Lower leg skin (tissue), 4 donors: ENCODE measurements around the gene IPO11. TPM values are rescaled to one million over a fixed set of nuclear protein-coding genes. Genes with fewer than 3 reads are reported as not detected.

Experiments
- DNase-seq, 2 donors: peaks; one replicate each; pipeline ENCODE4 v3.0.0-alpha.2; 2019; ENCODE audit warnings: low spot score in 2 of 2
- H3K4me3 ChIP-seq: fragments of 200-600 bp; sonication (generic); 2 replicates; pipeline ENCODE4 v1.5.1; 2017; ENCODE audit warnings: mild to moderate bottlenecking, low read depth; ENCODE audit not compliant: poor library complexity, severe bottlenecking
- CTCF ChIP-seq, 3 donors: fragments of 450-650 bp; IDR thresholded peaks; one replicate each; pipeline ENCODE4 v1.5.1; 2016; ENCODE audit warnings: antibody characterized with exemption in 3 of 3, mild to moderate bottlenecking in 3 of 3, moderate library complexity in 2 of 3
- POLR2A ChIP-seq, 2 donors: fragments of 450-650 bp; IDR thresholded peaks; one replicate each; pipeline ENCODE4 v1.6.1; 2016 to 2017; ENCODE audit warnings: antibody characterized with exemption in 2 of 2, mild to moderate bottlenecking in 1 of 2, moderate library complexity in 1 of 2
- WGBS, 2 donors: methylation state at CpG; one replicate each; pipeline ENCODE4 v1.1.5; 2018; 5-methylcytosine and 5-hydroxymethylcytosine counted together
- intact Hi-C: fragments of 100-400 bp; cut with DNase I; formaldehyde crosslinking; loops from one replicate; pipeline ENCODE4 v1.15.0; 2023; ENCODE audit warnings: low total_unique reads
- total RNA-seq, 4 donors: library from RNA; depleted of rRNA; stranded (reverse); fragments of >200 nt; gene quantifications; one replicate each; pipeline ENCODE4 v1.1.0, GENCODE V29; 2016

Gene IPO11
- total RNA-seq, 4 donors from 2014 or later: 12.9 to 21.8 (median 15.2) TPM

- WGBS, 2 donors: 97 to 98% methylated on average over 4 of the region's 4 CpGs
- H3K4me3 ChIP-seq: no peak overlapping the region
- no peak for DNase-seq
- TF ChIP-seq CTCF (IDR thresholded peaks at IDR 0.05): no peak
- no peak for TF ChIP-seq POLR2A (IDR thresholded peaks at IDR 0.05)
- intact Hi-C loops: no loop called here
These were observed 176.1 kb downstream of the IPO11 start for GRCh38 chr5:62588668-62589067.

GRCh38 chr5:62589504-62589903 is 176.9 kb downstream of the IPO11 start:
- DNase-seq: no peak
- intact Hi-C loops: no loop called here
- TF ChIP-seq CTCF (IDR thresholded peaks at IDR 0.05) (no peak), POLR2A (IDR thresholded peaks at IDR 0.05) (no peak)
- no peak overlapping the region for H3K4me3 ChIP-seq
- WGBS, 2 donors: 100% methylated on average over 2 of the region's 2 CpGs

GRCh38 chr5:62590387-62590786 is 177.8 kb downstream of the IPO11 start:
- DNase-seq: no peak
- WGBS, 2 donors: 93 to 94% methylated on average over 2 of the region's 2 CpGs
- TF ChIP-seq CTCF (IDR thresholded peaks at IDR 0.05) (no peak), POLR2A (IDR thresholded peaks at IDR 0.05) (no peak)
- no peak overlapping the region for H3K4me3 ChIP-seq
- intact Hi-C loops: no loop called here

- DNase-seq: no peak
- H3K4me3 ChIP-seq: no peak overlapping the region
- intact Hi-C loops: no loop called here
- TF ChIP-seq POLR2A (IDR thresholded peaks at IDR 0.05) (no peak), CTCF (IDR thresholded peaks at IDR 0.05) (no peak)
- WGBS, 2 donors: 80 to 89% methylated on average over 8 of the region's 8 CpGs
These were observed 180.0 kb downstream of the IPO11 start for GRCh38 chr5:62592558-62592957.

- WGBS, 2 donors: 88% methylated on average over 1 of the region's 1 CpG
- intact Hi-C loops: no loop called here
- DNase-seq: no peak
- no peak overlapping the region for H3K4me3 ChIP-seq
- TF ChIP-seq CTCF (IDR thresholded peaks at IDR 0.05) (no peak), POLR2A (IDR thresholded peaks at IDR 0.05) (no peak)
These were observed 180.8 kb downstream of the IPO11 start for GRCh38 chr5:62593331-62593730.

- 91 to 98% methylated on average over 3 of the region's 3 CpGs for WGBS, 2 donors
- DNase-seq: no peak
- TF ChIP-seq CTCF (IDR thresholded peaks at IDR 0.05): no peak
- TF ChIP-seq POLR2A (IDR thresholded peaks at IDR 0.05): no peak
- H3K4me3 ChIP-seq: no peak overlapping the region
- intact Hi-C loops: no loop called here
These were observed 181.9 kb downstream of the IPO11 start for GRCh38 chr5:62594364-62594984.
